A549 (cell line): ENCODE results near the gene SUPT4H1. TPM values are rescaled to one million over a fixed set of nuclear protein-coding genes. Genes with fewer than 3 reads are reported as not detected.

Source experiments
- ATAC-seq, 2 experiments: fragments of 200-7000 bp in 1 of 2; fragments of >200 bp in 1 of 2; cut with Nextera tagmentation in 1 of 2; cut with Tn5 transposase in 1 of 2; 3 replicates each; pipeline versions ENCODE4 v1.8.0 to v1.9.1; 2018 to 2020; ENCODE audit warnings: mild to moderate bottlenecking in 1 of 2, moderate library complexity in 1 of 2
- CTCF ChIA-PET: fragments of 300-600 bp; sonication (Branson Sonifier 250); formaldehyde crosslinking; extraction: SDS; loops from one replicate; lab custom pipeline; 2021; ENCODE audit warnings: antibody characterized with exemption, inconsistent platforms; lab: Yijun Ruan, JAX
- POLR2A ChIA-PET: fragments of 350-600 bp; formaldehyde crosslinking; extraction: SDS; loops from one replicate; lab custom pipeline; 2021; ENCODE audit warnings: antibody characterized with exemption, inconsistent platforms; lab: Yijun Ruan, JAX
- DNase-seq, 2 experiments: peaks; one replicate each; pipeline versions ENCODE4 v3.0.0 to v3.0.0-alpha.2; 2011 to 2016; ENCODE audit warnings: low read depth in 1 of 2, low spot score in 1 of 2
- FAIRE-seq: peaks from 2 replicates; lab custom pipeline; 2011; peaks lifted over from hg19 to GRCh38; lab: Jason Lieb, UNC
- H3K27ac ChIP-seq, 2 experiments: fragments of >200 bp; sonication (Bioruptor Twin); formaldehyde crosslinking; 3 replicates each; pipeline ENCODE4 v1.5.1; 2016 to 2017
- H3K4me1 ChIP-seq: fragments of >200 bp; sonication (Bioruptor Twin); formaldehyde crosslinking; 3 replicates; pipeline ENCODE4 v1.6.1; 2016
- H3K4me2 ChIP-seq: fragments of >200 bp; sonication (Bioruptor Twin); formaldehyde crosslinking; 3 replicates; pipeline ENCODE4 v1.6.1; 2016
- H3K4me3 ChIP-seq: fragments of >200 bp; sonication (Bioruptor Twin); formaldehyde crosslinking; 3 replicates; pipeline ENCODE4 v1.5.1; 2016
- H3K9me3 ChIP-seq: fragments of >200 bp; sonication (Bioruptor Twin); formaldehyde crosslinking; 3 replicates; pipeline ENCODE4 v1.6.1; 2016
- BHLHE40 ChIP-seq: IDR thresholded peaks from 2 replicates; pipeline ENCODE4 v1.6.1; 2012; ENCODE audit warnings: low read depth, low read length, inconsistent platforms
- CBX2 ChIP-seq: fragments of 200-600 bp; sonication (generic); IDR thresholded peaks from 2 replicates; pipeline ENCODE4 v1.6.1; 2016; ENCODE audit warnings: low read depth, mild to moderate bottlenecking, borderline replicate concordance
- CBX8 ChIP-seq: fragments of 200-600 bp; sonication (generic); IDR thresholded peaks from 2 replicates; pipeline ENCODE4 v1.6.1; 2016
- EHMT2 ChIP-seq: fragments of 200-600 bp; sonication (generic); IDR thresholded peaks from 2 replicates; pipeline ENCODE4 v1.6.1; 2016; ENCODE audit warnings: antibody characterized with exemption, low read depth, mild to moderate bottlenecking, moderate library complexity
- EP300 ChIP-seq, 2 experiments: fragments of >200 bp; sonication (Bioruptor Twin); formaldehyde crosslinking; IDR thresholded peaks; 2 replicates in 1 of 2; 3 replicates in 1 of 2; pipeline ENCODE4 v1.6.1; 2016 to 2017
- ESRRA ChIP-seq: fragments of 150-350 bp; IDR thresholded peaks from 2 replicates; pipeline ENCODE4 v1.6.1; 2014; ENCODE audit warnings: mild to moderate bottlenecking, low read length, borderline replicate concordance
- HDAC2 ChIP-seq: fragments of 200-600 bp; sonication (generic); IDR thresholded peaks from 2 replicates; pipeline ENCODE4 v1.6.1; 2016
- HOXA7 ChIP-seq: fragments of 250-450 bp; sonication (Bioruptor Pico); IDR thresholded peaks from 2 replicates; pipeline ENCODE4 v1.5.0; 2020; ENCODE audit warnings: mild to moderate bottlenecking, moderate library complexity
- JUNB ChIP-seq: fragments of >200 bp; sonication (Bioruptor Twin); formaldehyde crosslinking; IDR thresholded peaks from 2 replicates; pipeline ENCODE4 v1.6.1; 2016
- MAFK ChIP-seq: fragments of 450-650 bp; IDR thresholded peaks from 2 replicates; pipeline ENCODE4 v1.6.1; 2014; ENCODE audit not compliant: partially characterized antibody
- MAZ ChIP-seq: fragments of 150-350 bp; IDR thresholded peaks from 2 replicates; pipeline ENCODE4 v1.6.1; 2014; ENCODE audit warnings: antibody characterized with exemption, low read depth, low read length, borderline replicate concordance
- MYC ChIP-seq: IDR thresholded peaks from 2 replicates; pipeline ENCODE4 v1.6.1; 2012; ENCODE audit warnings: mild to moderate bottlenecking, inconsistent platforms, low read length, improper control_type of control experiment, borderline replicate concordance
- PHF8 ChIP-seq: fragments of 200-600 bp; sonication (generic); IDR thresholded peaks from 2 replicates; pipeline ENCODE4 v1.6.1; 2016; ENCODE audit warnings: low read depth, mild to moderate bottlenecking, antibody characterized with exemption, moderate library complexity, borderline replicate concordance
- RAD21 ChIP-seq, 2 experiments: fragments of >200 bp in 1 of 2; sonication (Bioruptor Twin) in 1 of 2; formaldehyde crosslinking in 1 of 2; IDR thresholded peaks in 1 of 2; conservative IDR thresholded peaks in 1 of 2; 2 replicates in 1 of 2; 3 replicates in 1 of 2; pipeline ENCODE4 v1.6.1; 2012 to 2018; ENCODE audit warnings: inconsistent platforms in 1 of 2
- RNF2 ChIP-seq: fragments of 200-600 bp; sonication (generic); IDR thresholded peaks from 2 replicates; pipeline ENCODE4 v1.6.1; 2016; ENCODE audit warnings: low read depth, mild to moderate bottlenecking, antibody characterized with exemption, moderate library complexity, borderline replicate concordance
- SMC3 ChIP-seq: fragments of >200 bp; sonication (Bioruptor Twin); formaldehyde crosslinking; IDR thresholded peaks from 3 replicates; pipeline ENCODE4 v1.6.1; 2018; ENCODE audit warnings: inconsistent platforms
- ZFP36 ChIP-seq: fragments of 450-650 bp; IDR thresholded peaks from 2 replicates; pipeline ENCODE4 v1.6.1; 2014; ENCODE audit warnings: borderline replicate concordance; ENCODE audit not compliant: partially characterized antibody
- ZSCAN20 ChIP-seq: fragments of 250-450 bp; sonication (Bioruptor Pico); IDR thresholded peaks from 2 replicates; pipeline ENCODE4 v1.8.0; 2022; ENCODE audit warnings: mild to moderate bottlenecking, moderate library complexity
- WGBS: methylation state at CpG from one replicate; pipeline ENCODE4 v1.1.6; 2017; ENCODE audit errors: missing lambda C conversion rate; 5-methylcytosine and 5-hydroxymethylcytosine counted together
- polyA plus RNA-seq, 4 experiments: library from polyadenylated mRNA; depleted of rRNA in 3 of 4; stranded (reverse); fragments of >200 nt; fragmentation: RNase III in 1 of 4; extraction: RNeasy Plus Mini Kit Qiagen cat#74134 plus additional on column Dnase treatment in 1 of 4; gene quantifications; 2 replicates in 3 of 4; 3 replicates in 1 of 4; pipeline ENCODE4 v1.2.3, GENCODE V29; 2011 to 2017
- TF ChIP-seq, protein P1 (sequence below): fragments of 150-350 bp; IDR thresholded peaks from 2 replicates; pipeline ENCODE4 v1.6.1; 2014; ENCODE audit warnings: low read depth, mild to moderate bottlenecking, low read length
- TF ChIP-seq, protein P2 (sequence below): IDR thresholded peaks from 2 replicates; pipeline ENCODE4 v1.6.1; 2012
- TF ChIP-seq, protein P3 (sequence below): fragments of 200-600 bp; sonication (generic); IDR thresholded peaks from 2 replicates; pipeline ENCODE4 v1.6.1; 2016; ENCODE audit warnings: antibody characterized with exemption, mild to moderate bottlenecking, moderate library complexity

SUPT4H1 gene
- polyA plus RNA-seq, 2 of the 4 experiments (the other 2 are of a cell fraction) = 123 to 241 TPM

DNA sequence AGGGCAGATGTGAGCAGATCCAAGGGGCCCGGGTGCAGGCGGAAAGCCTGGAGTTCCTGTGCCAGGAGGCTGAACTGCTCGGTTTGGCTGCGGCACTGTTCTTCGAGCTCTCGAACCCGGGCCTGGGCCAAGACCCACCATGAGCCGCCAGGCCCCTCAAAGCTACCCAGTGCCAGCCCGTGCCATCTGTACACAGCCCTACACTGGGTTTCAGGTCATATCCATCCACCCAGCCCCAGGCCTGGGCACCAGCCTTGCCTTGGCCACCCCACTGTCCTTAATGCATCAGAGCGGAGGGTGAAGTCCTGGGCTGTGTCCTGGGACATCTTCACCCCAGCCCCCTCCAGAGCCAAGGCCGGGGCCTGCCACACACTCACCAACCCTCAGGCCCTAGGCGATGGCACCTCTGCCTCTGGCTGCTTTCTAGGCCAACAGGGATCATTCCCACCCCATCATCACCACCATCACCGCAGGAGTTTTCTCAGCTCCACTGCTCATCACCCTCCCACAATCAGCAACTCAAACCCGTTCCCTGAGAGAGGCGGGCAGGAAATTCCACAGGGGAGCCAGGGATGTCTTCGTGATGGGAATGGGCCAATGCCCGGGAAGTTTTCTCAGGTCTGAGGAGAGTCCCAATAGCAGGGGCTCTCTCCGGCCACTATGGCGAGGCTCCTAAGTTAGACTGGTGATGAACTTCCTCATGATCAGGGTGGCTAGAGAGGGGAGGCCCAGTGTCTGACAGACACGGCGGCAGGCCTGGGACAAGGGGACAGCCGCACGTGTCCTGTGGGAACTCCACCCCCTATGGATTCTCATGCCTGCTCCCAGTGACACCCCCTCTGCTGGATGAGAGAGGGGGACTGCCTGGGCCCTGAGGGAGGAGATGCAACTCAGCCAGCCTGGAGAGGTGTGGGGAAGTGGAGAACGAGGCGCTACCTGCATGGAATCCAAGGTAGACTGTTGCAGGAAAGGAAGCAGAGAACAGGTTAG is 32.5 kb downstream of the SUPT4H1 start:
- Histone ChIP-seq H3K4me3 (no peak overlapping the region), H3K27ac (no peak overlapping the region), H3K4me2 (no peak overlapping the region), H3K4me1 (peaks cover 6% of the 10 kb centered on the region; the same call in 2 of the 3 replicates), H3K9me3 (no peaks in the 10 kb centered on the region)
- no peak for FAIRE-seq
- CTCF ChIA-PET = interaction anchor here (0.7 to 19.5 kb wide), 8 partner anchors 8 to 130 kb away, joined by 3 to 315 read pairs (median 9); partner anchors contain the start of gene RNF43
- TF ChIP-seq RNF2 = no peak
- TF ChIP-seq RAD21 (conservative IDR thresholded peaks at IDR 0.05 in 1 of 2, IDR thresholded peaks at IDR 0.05 in 1 of 2) = no peak
- TF ChIP-seq, protein P1, sequence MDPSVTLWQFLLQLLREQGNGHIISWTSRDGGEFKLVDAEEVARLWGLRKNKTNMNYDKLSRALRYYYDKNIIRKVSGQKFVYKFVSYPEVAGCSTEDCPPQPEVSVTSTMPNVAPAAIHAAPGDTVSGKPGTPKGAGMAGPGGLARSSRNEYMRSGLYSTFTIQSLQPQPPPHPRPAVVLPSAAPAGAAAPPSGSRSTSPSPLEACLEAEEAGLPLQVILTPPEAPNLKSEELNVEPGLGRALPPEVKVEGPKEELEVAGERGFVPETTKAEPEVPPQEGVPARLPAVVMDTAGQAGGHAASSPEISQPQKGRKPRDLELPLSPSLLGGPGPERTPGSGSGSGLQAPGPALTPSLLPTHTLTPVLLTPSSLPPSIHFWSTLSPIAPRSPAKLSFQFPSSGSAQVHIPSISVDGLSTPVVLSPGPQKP = no peak
- no peak for TF ChIP-seq PHF8
- TF ChIP-seq HOXA7 (CRISPR knock-in tag) = no peak
- TF ChIP-seq EHMT2 = no peak
- TF ChIP-seq, protein P2, sequence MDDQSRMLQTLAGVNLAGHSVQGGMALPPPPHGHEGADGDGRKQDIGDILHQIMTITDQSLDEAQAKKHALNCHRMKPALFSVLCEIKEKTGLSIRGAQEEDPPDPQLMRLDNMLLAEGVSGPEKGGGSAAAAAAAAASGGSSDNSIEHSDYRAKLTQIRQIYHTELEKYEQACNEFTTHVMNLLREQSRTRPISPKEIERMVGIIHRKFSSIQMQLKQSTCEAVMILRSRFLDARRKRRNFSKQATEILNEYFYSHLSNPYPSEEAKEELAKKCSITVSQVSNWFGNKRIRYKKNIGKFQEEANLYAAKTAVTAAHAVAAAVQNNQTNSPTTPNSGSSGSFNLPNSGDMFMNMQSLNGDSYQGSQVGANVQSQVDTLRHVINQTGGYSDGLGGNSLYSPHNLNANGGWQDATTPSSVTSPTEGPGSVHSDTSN = no peak
- TF ChIP-seq ZSCAN20 (CRISPR knock-in tag) = no peak
- TF ChIP-seq CBX8 = no peak
- no peak for TF ChIP-seq HDAC2
- no peak for TF ChIP-seq MAFK
- TF ChIP-seq BHLHE40 = no peak
- TF ChIP-seq, protein P3, sequence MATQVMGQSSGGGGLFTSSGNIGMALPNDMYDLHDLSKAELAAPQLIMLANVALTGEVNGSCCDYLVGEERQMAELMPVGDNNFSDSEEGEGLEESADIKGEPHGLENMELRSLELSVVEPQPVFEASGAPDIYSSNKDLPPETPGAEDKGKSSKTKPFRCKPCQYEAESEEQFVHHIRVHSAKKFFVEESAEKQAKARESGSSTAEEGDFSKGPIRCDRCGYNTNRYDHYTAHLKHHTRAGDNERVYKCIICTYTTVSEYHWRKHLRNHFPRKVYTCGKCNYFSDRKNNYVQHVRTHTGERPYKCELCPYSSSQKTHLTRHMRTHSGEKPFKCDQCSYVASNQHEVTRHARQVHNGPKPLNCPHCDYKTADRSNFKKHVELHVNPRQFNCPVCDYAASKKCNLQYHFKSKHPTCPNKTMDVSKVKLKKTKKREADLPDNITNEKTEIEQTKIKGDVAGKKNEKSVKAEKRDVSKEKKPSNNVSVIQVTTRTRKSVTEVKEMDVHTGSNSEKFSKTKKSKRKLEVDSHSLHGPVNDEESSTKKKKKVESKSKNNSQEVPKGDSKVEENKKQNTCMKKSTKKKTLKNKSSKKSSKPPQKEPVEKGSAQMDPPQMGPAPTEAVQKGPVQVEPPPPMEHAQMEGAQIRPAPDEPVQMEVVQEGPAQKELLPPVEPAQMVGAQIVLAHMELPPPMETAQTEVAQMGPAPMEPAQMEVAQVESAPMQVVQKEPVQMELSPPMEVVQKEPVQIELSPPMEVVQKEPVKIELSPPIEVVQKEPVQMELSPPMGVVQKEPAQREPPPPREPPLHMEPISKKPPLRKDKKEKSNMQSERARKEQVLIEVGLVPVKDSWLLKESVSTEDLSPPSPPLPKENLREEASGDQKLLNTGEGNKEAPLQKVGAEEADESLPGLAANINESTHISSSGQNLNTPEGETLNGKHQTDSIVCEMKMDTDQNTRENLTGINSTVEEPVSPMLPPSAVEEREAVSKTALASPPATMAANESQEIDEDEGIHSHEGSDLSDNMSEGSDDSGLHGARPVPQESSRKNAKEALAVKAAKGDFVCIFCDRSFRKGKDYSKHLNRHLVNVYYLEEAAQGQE = no peak
- no peak for TF ChIP-seq SMC3
- no peak for TF ChIP-seq CBX2
- TF ChIP-seq MAZ = no peak
- no peak for TF ChIP-seq JUNB
- TF ChIP-seq EP300 (IDR thresholded peaks at IDR 0.05) = no peak
- no peak for TF ChIP-seq MYC
- 73% methylated on average over 21 of the region's 25 CpGs for WGBS
- POLR2A ChIA-PET = no interaction called here
- no peak for ATAC-seq
- DNase-seq = no peak

DNA sequence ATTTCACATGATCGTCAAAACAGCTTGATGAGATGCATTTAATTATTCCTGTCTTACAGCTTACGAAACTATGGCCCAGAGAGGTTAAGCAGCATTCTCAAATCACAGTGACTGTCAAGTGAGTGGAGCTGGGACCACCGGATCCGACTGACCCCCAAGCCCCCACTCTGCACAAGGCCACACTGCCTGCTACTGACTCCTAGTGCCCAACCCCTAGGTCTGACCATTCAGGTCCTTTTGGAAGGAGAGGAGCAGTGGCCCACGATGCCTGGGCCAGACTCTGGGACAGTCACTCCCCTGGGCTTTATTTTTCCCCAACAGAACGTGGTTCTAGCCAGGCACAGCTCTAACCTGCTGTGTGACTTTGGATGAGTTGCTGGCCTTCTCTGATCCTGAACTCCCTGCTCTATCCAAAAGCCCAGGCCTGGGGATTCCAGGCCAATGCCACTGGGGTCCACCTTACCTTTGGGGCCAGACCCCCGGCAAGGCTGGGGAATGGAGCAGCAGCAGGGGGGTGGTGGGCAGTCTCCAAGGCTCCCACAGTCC is 33.3 kb downstream of the SUPT4H1 start:
- Histone ChIP-seq H3K27ac (no peak overlapping the region), H3K4me3 (no peak overlapping the region), H3K4me2 (no peak overlapping the region), H3K9me3 (no peaks in the 10 kb centered on the region), H3K4me1 (peaks cover 6% of the 10 kb centered on the region; the same call in 2 of the 3 replicates)
- TF ChIP-seq ESRRA = no peak
- peak; percentile 3 for TF ChIP-seq ZFP36
- FAIRE-seq (no peak), DNase-seq (no peak), ATAC-seq (no peak)
- POLR2A ChIA-PET = no interaction called here
- WGBS = 64% methylated on average over 7 of the region's 7 CpGs
- CTCF ChIA-PET = interaction anchor here (0.6 to 19.5 kb wide), 16 partner anchors 9 to 177 kb away, joined by 3 to 315 read pairs (median 10); partner anchors contain the start of gene RNF43
